AG09309 (cell line): Measurements from ENCODE around the gene GALNS.

Experiments
- DNase-seq: peaks from one replicate; pipeline ENCODE4 v3.0.0-alpha.2; 2010; ENCODE audit warnings: low read depth
- H3K4me3 ChIP-seq: 2 replicates; pipeline ENCODE4 v1.5.1; 2011; ENCODE audit warnings: mild to moderate bottlenecking, low read depth, low read length, moderate library complexity; ENCODE audit not compliant: control insufficient read depth
- CTCF ChIP-seq: IDR thresholded peaks from 2 replicates; pipeline ENCODE4 v1.5.1; 2011; ENCODE audit warnings: mild to moderate bottlenecking, low read depth, low read length, inconsistent platforms; ENCODE audit not compliant: insufficient read depth, control insufficient read depth; ENCODE audit errors: missing control alignments

GALNS gene

GRCh38 chr16:88855736-88856121 is 1.0 kb downstream of the GALNS start:
- TF ChIP-seq CTCF: no peak
- no peak for DNase-seq
- H3K4me3 ChIP-seq: peak overlapping the region; percentile 71

DNA sequence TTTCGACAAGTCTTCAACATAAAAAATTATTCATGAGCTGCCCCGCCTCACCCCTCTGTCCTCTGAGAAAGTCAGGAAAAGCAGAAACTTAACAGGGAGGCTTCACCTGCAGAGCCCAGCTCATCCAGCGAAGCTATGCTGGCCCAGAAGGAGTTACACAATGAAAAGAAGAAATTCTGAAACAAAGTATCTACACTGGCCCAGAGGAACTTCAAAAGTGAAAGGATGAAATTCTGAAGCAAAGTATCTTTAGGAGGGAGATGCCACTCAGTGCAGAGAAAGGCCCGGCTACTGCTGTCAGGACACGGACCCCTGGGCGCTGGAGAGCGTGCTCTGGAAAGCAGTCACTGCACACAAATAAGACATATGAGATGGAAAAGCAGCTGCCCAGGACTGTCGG is 1.6 kb downstream of the GALNS start:
- DNase-seq: no peak
- TF ChIP-seq CTCF: no peak

DNA sequence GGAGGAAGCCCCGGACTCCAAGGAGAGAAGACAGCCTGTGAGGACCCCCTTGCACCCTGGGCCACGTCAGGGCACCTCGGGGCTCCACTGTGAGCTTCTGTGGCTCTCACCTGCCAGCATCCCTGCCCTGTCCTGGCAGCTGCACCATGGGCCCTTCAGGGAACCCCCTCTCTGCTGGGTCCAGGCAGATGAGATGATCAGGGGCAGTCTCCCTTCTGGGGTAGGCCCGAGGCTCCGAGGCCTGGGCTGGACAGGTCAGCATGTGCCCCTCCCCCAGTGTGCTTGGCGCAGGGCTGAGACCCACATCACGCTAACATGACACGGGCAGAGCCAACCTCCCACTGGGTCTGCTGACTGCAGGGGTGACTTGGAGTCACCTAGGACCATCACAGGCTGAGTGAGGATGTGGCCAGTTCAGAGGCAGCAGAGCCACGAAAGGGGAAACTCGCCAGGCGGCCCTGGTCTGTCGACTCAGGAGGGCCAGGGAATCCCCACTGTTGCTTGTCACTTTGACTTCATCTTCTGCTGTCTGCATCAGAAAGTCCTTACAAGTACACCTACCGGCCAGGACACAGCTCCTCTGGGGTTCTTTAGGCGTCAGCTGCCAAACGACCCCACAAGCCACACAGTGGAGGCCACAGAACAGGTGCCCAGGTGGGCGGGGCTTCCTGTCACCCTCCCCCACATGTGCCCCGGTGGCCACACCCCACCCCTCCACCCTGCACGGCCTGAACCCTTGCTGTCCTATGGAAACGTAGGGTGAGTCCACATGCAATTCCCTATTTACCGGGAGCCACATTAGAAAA is 2.2 kb downstream of the GALNS start:
- no peak for DNase-seq
- H3K4me3 ChIP-seq: no peak overlapping the region
- TF ChIP-seq CTCF: no peak

More for the DNA sequence above, 1.6 kb downstream of the GALNS start:
- no peak overlapping the region for H3K4me3 ChIP-seq

DNA sequence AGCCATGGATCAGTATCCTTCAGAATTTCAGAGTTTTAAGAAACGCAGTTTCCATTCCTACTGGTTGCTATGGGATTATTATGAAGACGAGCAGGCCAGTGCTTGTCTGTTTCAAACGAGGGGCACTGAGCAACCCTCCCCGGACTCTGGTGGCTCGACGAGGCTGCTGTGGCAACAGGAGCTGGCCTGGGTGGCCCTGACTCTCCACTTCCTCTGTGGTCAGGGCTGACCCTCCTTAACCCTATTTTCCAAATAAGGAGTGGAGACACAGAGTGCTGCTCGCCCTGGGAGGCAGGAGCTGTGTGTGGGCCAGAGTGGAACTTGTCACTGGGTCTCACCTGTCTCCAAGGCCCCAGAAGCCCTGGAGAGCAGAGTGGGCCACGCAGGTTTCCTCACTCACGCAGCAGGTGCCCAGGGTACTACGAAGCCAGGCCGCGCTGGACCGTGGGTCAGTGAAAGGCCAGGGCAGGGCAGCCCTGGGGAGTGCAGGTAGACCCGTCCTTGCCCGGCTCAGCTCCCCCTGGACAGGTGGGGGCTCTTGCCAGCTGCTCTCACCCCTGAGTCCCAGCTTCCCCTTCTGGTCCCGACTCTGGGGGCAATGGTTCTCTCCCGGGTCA is 3.3 kb downstream of the GALNS start:
- no peak overlapping the region for H3K4me3 ChIP-seq
- no peak for DNase-seq
- no peak for TF ChIP-seq CTCF

DNA sequence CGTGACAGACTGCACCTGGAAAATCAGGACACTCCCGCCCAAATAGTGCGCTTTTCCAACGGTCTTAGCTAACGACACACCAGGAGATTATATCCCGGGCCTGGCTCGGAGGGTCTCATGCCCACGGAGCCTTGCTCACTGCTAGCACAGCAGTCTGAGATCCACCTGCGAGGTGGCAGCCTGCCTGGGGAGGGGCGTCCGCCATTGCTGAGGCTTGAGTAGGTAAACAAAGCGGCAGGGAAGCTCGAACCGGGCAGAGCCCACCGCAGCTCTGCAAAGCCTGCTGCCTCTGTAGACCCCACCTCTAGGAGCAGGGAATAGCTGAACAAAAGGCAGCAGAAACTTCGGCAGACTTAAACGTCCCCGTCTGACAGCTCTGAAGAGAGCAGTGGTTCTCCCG is 5.1 kb downstream of the GALNS start:
- no peak overlapping the region for H3K4me3 ChIP-seq
- TF ChIP-seq CTCF: no peak
- DNase-seq: no peak

DNA sequence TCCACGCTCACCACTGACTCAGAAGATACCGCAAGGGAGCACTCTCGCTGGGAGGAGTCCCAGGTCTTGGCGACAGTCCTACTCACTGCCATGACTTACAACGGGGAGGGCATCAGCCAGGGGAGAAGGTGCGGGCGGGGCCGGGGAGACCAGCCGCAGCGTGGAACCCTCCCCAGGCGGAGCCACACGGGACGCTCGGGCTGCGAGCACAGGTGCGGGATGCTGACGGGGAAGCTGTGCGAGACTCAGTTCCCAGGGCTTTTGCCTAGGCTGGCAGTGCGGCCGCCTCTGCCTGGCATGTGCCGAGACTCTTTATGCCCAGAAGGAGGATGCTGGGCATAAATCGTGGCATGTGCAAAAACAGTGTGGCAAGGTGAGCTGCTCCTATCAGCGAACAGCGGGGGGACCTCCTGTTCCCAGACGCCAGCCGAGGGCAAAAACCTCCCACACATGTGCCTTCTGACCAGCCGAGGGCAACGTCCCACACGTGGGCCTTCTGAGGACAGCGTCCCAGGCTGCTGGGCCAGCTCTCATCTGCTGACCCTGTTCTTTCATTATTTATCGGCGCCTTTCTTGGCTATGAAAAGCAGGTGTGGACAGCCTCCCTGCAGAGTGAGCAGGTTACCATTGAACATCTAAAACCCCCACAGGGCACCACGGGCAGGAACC is 6.1 kb downstream of the GALNS start:
- no peak overlapping the region for H3K4me3 ChIP-seq
- no peak for DNase-seq
- no peak for TF ChIP-seq CTCF
